Heart left ventricle (tissue), 13 donors: ENCODE measurements around the gene SLC15A3.

Experiments
- CTCF ChIP-seq, 12 donors: fragments of 200-600 bp; sonication (generic) in 4 of 12; IDR thresholded peaks; one replicate each; pipeline versions ENCODE4 v1.5.0 to v1.8.0; 2018 to 2022; ENCODE audit warnings: antibody characterized with exemption in 12 of 12, mild to moderate bottlenecking in 5 of 12
- POLR2A ChIP-seq, 2 donors: fragments of 450-650 bp; IDR thresholded peaks; one replicate each; pipeline ENCODE4 v1.6.1; 2017; ENCODE audit warnings: antibody characterized with exemption in 2 of 2, mild to moderate bottlenecking in 2 of 2, moderate library complexity in 2 of 2
- donor health status: ischemic (EF 13 %, LVEDD 7.1; RV severe dilation, severe dysfunction).
- donor health status: DM: no; HTN: yes; CAD: no.
- donor health status: DM: no; HTN: no; CAD: no.
- donor health status: ischemic (EF 25% LVEDD 6.9; RV normal size, moderate dysfunction).
- donor health status: ischemic (EF 25% LVEDD 5.7; RV mildly dilated, moderate dysfunction).
- donor health status: ischemic (EF 35%, LVEDD 5.7; RV mildly dilated, moderate dysfunction).
- donor health status: nonischemic (EF 11% LVEDD 7.7; RV severe dilation, severe dysfunction).
- donor health status: DM: yes; HTN: yes; CAD: no.
- donor health status: PGD.
- donor health status: ischemic (EF 29% LVEDD 5.4; RV normal size, mild dysfunction).
- donor health status: nonischemic (EF 23%, LVEDD 6.1; RV moderate dilation, normal function).

GRCh38 chr11:60938500-60938899, 13.5 kb downstream of the SLC15A3 start:
- TF ChIP-seq CTCF (IDR thresholded peaks at IDR 0.05) (no peak), POLR2A (IDR thresholded peaks at IDR 0.05) (no peak)
